HG03571 (cell line): ENCODE measurements around the gene NHEJ1.

ENCODE experiments used
- ATAC-seq: cut with Tn5 transposase; IDR thresholded peaks from one replicate; pipeline ENCODE4 v1.9.1; 2021; ENCODE audit not compliant: unreplicated experiment

Gene NHEJ1

GRCh38 chr2:219168932-219169331 lies 8.3 kb upstream of the NHEJ1 start:
- ATAC-seq = no peak

- no peak for ATAC-seq
Observed at GRCh38 chr2:219168526-219168925, 7.9 kb upstream of the NHEJ1 start.

DNA sequence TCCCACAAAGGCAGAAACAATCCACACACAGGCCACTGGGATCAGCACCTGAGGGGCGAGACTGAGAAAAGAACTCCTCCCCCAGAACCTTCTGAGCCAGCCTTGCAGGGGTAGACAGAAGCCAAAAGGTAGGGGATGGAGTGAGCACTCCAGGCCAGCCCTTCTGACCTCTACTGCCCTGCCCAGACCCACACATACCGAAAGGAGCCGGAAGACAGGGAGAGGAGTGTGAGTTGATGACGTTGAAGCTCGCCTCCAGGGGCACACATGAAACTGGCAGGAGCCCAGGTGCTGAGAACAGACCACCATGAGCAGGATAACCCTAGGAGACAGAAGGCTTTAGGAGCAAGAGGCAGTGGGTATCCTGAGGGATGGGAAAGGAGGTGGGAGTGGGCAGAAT lies 7.4 kb upstream of the NHEJ1 start:
- no peak for ATAC-seq

DNA sequence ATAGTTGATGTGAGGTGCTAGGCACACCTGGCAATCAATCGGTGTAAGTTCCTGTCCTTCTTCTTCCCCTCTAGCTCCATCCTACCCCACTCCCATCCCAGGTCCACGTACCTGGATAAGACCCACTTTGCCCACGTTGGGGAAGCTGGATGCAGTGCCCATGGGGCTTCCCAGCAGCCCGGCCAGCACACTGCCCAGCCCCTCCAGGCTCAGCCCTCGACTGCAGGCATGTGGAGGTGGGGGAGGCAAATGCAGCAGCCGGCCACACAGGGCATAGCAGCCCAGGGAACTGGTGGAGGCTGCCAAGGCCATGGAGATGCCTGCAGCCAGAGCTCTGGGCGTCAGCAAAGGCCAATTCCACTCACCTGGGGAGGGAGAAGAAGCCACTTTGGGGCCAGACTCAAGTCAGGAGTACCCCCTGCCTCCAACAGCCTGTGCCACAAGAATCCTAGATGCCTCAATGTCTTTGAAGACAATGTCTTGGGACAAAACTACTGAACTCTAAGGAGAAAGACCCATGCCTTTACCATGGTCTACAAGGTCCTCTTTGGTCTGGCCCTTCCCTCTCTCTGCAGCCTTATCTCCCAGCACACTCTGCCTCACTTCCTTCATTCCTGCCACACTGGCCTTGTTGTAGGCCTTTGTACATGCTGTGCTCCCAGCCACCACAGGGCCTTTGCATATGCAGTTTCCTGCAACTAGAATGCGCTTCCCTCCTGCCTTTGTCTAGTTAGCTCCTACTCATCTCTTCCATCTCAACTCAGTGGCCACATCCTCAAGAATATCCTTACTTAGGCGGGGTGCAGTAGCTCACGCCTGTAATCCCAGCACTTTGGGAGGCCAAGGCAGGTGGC lies 4.7 kb upstream of the NHEJ1 start:
- ATAC-seq = no peak

- no peak for ATAC-seq
Observed at GRCh38 chr2:219163156-219163555, 2.5 kb upstream of the NHEJ1 start.

- ATAC-seq = no peak
Observed at GRCh38 chr2:219161097-219161496, 482 bp upstream of the NHEJ1 start.

DNA sequence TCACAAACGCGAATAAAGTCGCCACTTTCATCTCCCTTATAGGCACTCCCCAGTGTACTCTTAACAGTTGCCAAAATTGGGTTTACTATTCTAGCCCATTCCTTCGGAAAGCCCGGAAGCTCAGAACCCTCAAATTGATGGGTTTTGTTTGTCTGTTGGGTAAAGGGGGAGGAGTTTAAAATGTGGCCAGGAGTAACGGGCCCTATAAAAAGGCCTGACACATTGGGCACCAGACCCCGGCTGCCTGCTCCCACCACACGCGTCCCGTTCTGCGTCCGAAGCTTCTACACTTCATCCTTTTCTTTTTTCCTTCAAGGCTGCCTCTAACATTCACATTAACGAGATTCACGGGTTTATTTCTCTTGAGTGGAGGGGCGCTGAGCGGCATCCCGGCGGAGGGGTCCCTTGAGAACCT lies 837 bp downstream of the NHEJ1 start:
- ATAC-seq = peak; percentile 5

DNA sequence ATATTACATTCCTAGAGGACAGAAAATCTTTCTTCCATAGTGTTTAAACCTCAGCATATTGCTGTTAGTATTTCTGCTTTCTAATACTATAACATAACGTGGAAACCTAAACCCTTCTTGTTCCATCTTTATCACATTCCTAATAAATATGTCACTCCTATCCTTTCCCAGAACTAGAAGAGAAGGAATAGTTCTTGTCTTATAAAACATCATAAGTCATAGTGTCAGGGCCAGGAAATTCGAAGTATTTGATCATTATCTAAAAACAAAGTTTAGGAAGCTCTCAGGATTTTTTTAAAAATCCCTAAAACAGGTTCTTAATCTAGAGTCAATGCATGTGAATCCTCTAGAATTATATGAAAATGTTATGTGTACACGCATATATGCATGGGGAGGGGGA lies 2.0 kb downstream of the NHEJ1 start:
- ATAC-seq = no peak

DNA sequence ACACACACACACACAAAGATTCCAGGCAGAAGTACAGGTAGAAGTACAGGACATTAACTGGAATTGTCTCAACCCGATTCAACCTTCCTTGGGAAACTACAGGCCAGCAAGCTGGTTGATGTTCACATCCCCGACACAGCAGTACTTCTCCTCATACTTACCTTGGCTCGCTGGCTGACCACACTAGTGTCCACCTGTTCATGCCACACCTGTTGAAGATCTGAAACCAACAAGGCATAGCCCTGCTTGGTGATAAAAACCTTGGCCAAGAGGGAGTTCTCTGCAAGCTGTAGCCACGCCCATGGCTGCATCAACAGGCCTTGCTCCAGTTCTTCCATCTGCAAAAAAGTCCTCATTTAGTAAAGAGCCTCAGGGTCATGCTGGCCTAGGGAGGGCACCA lies 2.6 kb downstream of the NHEJ1 start:
- no peak for ATAC-seq

DNA sequence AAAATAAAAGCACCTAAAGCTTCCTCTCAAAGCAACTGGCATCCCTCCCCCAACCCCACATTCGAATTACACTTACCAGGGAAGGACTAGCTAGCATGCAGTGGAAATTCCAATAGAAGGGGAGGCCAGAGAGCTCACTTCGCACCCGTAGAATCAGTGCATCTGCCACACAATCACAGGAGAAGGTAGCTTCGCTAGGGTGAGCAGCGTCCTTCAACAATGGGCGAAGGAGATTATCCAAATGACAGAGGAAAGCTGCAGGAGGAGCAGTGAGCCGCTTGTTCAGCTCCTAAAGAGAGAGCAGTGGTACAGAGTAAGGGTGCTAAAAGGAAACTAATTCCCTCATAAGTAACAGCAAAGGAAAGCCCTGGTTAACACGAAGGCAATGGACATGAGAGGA lies 3.2 kb downstream of the NHEJ1 start:
- no peak for ATAC-seq

- no peak for ATAC-seq
Observed at GRCh38 chr2:219155054-219155644, 5.5 kb downstream of the NHEJ1 start.

GRCh38 chr2:219149667-219150066 lies 10.9 kb downstream of the NHEJ1 start:
- ATAC-seq = no peak

- no peak for ATAC-seq
Observed at GRCh38 chr2:219142329-219142728, 18.3 kb downstream of the NHEJ1 start.

DNA sequence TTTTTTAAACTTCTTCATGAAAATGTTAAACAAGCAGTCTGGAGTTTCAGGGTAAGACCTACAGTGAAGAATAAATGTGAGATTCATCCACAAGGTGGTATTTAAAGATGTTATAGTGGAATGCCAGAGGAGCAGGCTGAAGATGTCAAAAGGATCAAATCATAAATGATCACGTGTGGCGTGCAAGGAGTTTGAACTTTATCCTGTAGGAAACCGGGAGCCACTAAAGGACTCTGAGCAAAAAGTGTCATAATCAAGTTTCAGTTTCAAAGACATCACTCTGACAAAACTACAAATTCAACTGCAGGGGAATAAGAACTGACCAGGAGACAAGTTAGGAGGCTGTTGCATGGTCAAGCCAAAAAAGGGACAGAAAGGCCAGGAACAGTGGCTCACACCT lies 19.9 kb downstream of the NHEJ1 start:
- no peak for ATAC-seq

GRCh38 chr2:219133976-219134375 lies 26.6 kb downstream of the NHEJ1 start:
- ATAC-seq = no peak

DNA sequence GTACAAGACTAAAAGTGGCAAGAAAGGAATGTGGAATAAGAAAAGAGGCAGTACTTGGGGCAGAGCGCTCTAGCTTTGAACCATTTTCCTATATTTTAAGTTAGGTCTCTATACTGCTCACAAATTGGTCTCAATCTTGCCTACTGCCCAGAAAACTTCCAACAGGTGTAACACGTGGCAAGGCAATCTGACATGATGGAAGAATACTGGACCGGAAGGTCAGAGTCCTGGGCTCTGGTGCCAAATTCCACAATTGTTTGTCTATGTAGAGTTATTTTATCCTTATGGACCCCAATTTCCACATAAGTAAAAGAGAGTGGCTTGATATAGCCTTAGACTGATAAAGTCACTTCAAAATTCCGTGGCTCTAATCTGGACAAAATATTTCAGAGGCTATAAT lies 28.9 kb downstream of the NHEJ1 start:
- no peak for ATAC-seq

GRCh38 chr2:219131327-219131726 lies 29.3 kb downstream of the NHEJ1 start:
- ATAC-seq = no peak

DNA sequence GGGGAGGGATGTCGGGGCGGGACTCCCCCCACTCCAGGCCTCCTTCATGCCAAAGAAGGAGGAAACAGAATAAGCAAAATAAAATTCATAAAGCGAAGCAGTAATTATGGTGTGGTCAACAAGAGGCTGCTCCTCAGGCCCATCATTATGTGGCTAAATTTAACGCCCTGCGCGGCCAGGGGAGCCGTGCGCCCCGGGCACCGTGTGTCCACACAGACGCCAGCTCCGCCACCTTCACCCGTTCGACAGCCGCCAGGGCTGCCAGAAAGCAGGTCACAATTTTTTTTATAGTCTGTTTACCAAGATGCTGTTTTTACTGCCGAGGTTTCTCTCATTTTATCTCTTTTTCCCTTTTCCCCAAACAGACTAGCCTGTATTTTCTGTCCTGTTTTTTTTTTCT lies 31.0 kb downstream of the NHEJ1 start:
- no peak for ATAC-seq

DNA sequence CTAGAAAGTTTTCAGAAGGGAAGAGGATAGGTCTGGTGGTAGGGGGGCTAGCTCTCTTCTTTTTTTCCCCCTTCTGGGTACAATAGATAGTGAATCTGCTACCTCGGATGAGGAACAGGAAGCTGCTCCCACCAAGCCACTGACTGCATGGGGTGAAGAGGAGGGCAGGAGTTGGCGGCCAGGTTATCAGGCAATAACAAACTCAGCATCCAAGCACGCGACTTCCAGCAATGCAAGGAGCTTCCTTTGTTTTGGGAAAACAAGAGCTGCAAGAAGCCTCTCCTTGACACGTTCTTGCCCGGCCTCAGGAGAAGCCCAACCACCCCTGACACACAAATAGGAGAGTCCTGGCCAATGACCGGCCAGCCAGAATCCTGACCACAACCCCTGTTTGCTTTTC lies 32.2 kb downstream of the NHEJ1 start:
- no peak for ATAC-seq

DNA sequence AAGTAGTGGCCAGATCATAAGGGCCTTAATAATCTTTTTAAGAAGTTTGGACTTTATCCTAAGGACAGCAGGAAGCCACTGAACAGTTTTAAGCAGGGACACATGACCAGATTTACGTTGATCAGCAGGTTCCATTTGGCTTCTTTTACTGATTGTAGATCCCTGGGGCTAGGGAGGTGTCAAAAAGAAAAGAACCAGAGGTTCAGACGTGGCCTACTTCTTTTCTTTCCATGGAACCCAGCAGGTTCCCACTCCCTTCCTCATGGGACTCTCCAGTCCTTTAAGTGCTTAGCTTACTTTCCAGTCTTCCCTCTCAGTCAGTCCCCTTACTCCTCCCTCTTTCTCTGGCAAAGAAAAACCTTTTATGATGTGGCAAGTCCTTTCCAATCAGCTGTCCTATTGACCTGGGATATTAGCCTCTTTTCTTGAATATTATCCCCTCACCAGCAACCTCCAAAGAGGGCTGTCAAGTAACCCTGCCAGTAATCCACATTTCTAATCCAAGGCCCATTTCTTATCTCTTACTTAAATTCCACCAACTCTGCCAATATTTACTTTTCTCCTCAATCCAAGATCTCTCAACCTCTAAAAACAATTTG lies 33.5 kb downstream of the NHEJ1 start:
- ATAC-seq = no peak

DNA sequence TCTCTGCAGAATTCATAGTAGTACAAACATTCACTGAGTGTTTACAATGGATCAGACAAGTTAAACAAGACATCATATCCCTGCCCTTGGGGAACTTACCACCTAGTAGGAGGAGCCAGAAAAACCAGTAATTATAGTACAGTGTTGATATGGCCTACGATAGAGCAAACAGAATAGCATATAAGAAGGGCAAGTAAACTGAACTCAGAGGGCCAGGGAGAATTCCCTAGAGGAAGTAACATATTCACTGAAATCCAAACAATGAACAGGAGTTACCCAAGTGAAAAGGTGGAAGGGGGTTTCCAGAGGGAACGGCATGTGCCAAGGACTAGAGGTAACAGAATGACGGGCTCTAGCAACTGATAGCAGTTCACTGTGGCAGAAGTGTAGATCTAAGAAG lies 34.1 kb downstream of the NHEJ1 start:
- no peak for ATAC-seq

DNA sequence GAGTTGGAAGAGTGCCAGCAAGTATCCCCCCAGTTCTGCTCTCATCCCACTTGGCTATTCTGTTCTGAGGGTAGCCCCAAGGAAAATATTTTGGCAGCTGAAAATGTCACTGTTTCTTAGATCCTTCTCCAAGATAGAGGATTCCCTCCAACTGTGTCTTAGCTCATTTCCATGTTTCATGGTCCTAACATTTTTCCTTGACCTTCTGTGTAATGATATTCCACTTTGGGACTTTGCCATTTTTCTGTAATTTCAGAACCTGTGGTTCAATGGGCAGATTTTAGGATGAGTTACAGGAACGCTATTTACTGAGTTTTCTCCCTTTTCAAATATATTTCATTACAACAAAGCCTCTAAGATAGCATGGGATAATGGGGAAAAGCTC lies 34.7 kb downstream of the NHEJ1 start:
- no peak for ATAC-seq
